Measurements from ENCODE around the gene SCRN2.

The SCRN2 gene

DNA sequence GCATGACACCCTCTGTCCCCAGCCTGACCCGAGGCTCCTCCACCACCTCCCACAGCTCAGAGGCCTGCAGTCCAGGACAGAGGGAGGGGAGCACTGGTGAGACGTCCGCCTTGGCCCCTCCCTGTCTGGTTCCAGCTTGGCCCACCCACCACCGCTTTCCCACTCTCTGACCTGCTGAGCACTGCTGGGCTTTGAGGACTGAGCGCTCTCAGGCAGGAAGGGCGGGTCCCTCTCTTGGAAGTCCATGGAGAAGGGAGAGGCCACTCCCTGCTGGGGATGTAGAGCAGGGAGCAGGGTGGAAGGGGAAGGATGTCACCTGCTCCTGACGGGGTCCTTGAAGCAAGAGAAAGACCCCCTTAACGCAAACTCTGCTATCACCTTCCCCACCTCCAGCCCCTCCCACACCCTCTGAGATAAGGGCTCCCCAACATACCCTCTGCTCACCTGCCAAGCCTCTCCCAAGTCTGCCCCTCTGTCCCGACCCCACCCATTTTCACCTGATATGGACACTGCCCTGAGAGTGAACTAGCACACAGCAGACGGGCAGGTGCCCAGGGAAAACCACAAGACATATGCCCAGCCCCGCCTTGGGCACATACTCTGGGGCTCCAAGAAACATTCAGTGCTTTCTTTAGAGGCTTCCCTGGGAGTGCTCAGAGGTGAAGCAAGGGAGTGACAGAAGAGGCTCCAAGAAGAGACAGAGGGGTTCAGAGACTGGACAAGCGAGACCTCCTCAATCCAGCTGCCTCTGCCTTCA is 20.9 kb downstream of the SCRN2 start:
- DNase-seq (ENCODE audit: low read depth): no peak
- no peak overlapping the region; the same call in 1 of the 2 replicates for H3K4me3 ChIP-seq (ENCODE audit: low read depth, low read length)
- TF ChIP-seq, protein P1, sequence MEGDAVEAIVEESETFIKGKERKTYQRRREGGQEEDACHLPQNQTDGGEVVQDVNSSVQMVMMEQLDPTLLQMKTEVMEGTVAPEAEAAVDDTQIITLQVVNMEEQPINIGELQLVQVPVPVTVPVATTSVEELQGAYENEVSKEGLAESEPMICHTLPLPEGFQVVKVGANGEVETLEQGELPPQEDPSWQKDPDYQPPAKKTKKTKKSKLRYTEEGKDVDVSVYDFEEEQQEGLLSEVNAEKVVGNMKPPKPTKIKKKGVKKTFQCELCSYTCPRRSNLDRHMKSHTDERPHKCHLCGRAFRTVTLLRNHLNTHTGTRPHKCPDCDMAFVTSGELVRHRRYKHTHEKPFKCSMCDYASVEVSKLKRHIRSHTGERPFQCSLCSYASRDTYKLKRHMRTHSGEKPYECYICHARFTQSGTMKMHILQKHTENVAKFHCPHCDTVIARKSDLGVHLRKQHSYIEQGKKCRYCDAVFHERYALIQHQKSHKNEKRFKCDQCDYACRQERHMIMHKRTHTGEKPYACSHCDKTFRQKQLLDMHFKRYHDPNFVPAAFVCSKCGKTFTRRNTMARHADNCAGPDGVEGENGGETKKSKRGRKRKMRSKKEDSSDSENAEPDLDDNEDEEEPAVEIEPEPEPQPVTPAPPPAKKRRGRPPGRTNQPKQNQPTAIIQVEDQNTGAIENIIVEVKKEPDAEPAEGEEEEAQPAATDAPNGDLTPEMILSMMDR (IDR thresholded peaks at IDR 0.05; ENCODE audit: insufficient read depth, low read depth, low read length, missing control alignments): no peak

DNA sequence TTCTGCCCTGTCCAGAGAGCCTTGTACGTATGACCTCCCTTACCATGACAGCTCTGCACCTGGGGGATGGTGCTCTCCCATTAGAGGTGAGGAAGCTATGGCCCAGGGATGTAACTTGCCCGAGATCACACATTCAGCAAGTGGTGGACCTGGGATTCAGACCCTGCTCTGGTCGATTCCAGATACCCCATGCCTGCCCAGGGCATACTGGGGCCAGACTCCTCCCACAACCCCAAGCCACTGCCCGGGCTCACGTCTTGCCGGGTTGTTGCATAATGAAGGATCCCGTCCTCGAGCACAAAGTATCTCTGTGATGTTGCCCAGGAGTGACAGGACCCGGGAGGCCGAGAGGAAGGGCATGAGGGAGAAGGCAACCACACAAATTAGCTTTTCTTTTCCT is 21.6 kb downstream of the SCRN2 start:
- DNase-seq (ENCODE audit: low read depth): no peak
- TF ChIP-seq, protein P1 (IDR thresholded peaks at IDR 0.05; ENCODE audit: insufficient read depth, low read depth, low read length, missing control alignments): no peak
- no peak overlapping the region for H3K4me3 ChIP-seq (ENCODE audit: low read depth, low read length)

DNA sequence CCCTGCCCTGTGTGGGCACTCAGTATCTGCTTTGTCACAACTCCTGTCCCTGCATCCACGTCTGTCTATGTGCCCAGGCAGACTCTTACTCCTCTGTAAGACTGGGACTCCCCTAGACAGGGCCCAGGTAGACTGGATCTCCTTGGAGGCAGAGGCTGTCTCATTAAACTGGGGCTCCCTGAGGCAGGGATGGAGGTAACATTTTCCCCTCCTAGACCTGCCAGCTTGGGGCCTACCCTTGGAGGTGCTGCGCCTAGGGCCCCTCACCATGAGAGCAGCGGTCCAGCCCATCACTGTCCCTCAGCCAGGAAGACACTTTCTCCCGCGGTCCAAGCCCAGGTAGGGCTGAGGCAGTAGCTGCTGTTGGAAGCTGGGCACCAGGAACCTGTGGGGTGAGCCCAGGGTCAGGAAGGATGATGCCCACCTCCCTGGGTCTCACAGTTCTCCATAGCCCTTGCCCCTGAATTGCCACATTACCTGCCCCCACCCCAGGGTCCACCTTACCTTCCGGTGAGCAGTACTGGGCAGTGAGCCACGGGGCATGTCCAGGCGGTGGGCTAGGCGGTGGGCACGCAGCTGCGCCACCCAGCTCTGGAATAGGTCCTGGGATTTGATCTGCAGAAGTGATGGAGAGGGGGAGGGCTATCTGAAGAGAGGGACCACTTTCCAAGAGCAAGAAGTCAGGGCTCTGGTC is 22.9 kb downstream of the SCRN2 start:
- no peak for DNase-seq (ENCODE audit: low read depth)
- TF ChIP-seq, protein P1 (IDR thresholded peaks at IDR 0.05; ENCODE audit: insufficient read depth, low read depth, low read length, missing control alignments): no peak
- no peak overlapping the region for H3K4me3 ChIP-seq (ENCODE audit: low read depth, low read length)

DNA sequence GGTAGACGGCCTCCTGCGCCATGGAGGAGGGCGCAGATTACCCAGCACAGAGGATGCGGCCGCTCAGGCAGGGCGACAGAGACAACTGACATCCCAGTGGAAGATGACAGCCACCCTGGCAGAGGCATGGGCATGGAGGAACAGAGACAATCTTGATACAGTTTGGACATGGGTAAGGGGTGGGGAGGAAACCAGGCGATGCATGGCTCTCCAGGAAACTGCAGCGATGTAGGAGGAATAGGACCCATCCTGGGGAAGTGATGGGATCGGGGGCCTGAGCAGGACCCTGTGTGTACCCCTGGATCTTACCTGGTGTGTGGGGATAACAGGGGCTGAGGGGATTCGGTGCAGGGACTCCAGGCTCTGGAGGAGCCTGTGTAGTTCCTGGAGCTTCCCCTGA is 24.1 kb downstream of the SCRN2 start:
- TF ChIP-seq, protein P1 (IDR thresholded peaks at IDR 0.05; ENCODE audit: insufficient read depth, low read depth, low read length, missing control alignments): no peak
- no peak for DNase-seq (ENCODE audit: low read depth)
- no peak overlapping the region for H3K4me3 ChIP-seq (ENCODE audit: low read depth, low read length)

DNA sequence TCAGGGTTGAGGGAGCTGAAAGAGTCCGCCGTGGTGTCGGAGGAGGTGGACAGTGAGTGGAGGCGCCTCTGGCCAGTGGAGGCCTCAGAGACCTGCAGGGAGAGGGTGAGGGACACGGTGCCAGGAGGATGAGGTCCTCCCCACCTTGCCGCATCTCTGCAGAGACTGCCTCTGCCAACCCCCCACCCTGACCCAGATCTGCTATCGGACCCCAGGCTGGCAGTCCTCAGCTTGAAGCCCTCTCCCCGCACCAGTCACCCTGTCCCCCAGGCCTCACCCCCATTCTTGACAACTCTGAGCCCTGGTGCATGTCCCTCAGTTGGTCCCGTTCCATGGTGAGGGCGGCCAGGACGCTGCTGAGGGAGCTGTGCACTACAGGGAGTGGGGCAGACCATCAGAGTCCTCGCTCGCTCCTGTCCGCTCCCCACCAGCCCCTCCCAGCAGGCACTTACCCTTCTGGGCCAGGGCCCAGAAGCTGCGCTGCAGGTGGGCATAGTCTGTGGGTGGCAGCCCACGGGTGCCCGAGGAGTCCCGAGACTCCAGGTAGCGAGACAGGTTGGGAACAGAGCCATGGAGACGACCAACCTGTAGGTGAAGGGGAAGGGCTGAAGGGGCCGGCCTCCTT is 24.9 kb downstream of the SCRN2 start:
- no peak for DNase-seq (ENCODE audit: low read depth)
- TF ChIP-seq, protein P1 (IDR thresholded peaks at IDR 0.05; ENCODE audit: insufficient read depth, low read depth, low read length, missing control alignments): no peak

DNA sequence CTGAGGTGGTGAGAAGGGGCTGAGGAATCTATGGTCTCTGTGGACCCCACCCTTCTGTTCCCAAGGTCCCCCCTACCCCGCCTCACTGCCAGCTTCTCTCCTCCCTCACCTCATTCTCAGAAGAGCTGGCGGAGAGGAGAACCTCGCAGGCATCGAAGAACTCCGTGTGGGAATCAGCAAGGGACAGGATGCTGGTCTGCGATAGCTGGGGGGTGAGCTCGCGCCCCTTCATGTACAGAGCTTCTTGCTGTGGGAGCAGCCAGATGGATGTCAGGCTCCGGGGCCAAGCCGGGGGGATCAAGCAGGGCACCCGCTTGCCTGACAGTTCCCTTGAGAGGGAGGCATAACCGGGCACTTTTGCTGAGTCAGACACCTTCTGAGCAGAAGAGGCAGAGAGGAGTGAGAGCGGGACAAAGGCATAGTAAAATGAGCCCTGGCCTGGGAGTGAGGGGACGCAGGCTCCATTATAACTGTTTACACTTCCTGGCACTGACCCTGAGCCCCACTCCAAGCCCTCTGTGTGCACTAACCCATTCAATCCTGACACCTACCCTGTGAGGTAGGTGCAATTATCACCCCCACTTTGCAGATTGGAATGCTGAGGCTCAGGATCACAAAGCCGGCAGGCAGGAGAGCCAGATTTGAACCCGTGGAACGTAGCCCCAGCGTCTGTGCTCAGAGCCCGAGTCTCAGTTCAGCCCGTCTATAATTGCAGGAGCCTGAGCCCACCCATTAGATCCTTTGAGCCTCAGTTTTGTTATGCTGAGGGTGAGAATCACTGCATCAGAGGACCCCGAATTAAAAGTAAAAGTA is 25.8 kb downstream of the SCRN2 start:
- TF ChIP-seq, protein P1 (IDR thresholded peaks at IDR 0.05; ENCODE audit: insufficient read depth, low read depth, low read length, missing control alignments): no peak
- H3K4me3 ChIP-seq (ENCODE audit: low read depth, low read length): no peak overlapping the region
- DNase-seq (ENCODE audit: low read depth): no peak

More for the DNA sequence above, 24.9 kb downstream of the SCRN2 start:
- no peak overlapping the region for H3K4me3 ChIP-seq (ENCODE audit: low read depth, low read length)

Measured in GM12865 (cell line).